OCI-LY1 (cell line): ENCODE results near the gene FRRS1.
"Not testable (repeated sequence)": the region's sequence is repeated elsewhere in the genome, so short reads cannot be mapped to it uniquely, and the experiment has no call there.

Experiments
- EZH2 ChIP-seq: fragments of 200-600 bp; sonication (generic), shearing (Covaris generic); IDR thresholded peaks from 2 replicates; pipeline ENCODE4 v1.8.0; 2017; ENCODE audit warnings: borderline replicate concordance, mixed run types, mild to moderate bottlenecking, antibody characterized with exemption, low read length, moderate library complexity, mixed read lengths
- TF ChIP-seq, protein P1 (sequence below): fragments of 200-600 bp; sonication (generic), shearing (Covaris generic); IDR thresholded peaks from 2 replicates; pipeline ENCODE4 v1.5.1; 2017; ENCODE audit warnings: mild to moderate bottlenecking, antibody characterized with exemption, low read length, moderate library complexity, mixed read lengths

DNA sequence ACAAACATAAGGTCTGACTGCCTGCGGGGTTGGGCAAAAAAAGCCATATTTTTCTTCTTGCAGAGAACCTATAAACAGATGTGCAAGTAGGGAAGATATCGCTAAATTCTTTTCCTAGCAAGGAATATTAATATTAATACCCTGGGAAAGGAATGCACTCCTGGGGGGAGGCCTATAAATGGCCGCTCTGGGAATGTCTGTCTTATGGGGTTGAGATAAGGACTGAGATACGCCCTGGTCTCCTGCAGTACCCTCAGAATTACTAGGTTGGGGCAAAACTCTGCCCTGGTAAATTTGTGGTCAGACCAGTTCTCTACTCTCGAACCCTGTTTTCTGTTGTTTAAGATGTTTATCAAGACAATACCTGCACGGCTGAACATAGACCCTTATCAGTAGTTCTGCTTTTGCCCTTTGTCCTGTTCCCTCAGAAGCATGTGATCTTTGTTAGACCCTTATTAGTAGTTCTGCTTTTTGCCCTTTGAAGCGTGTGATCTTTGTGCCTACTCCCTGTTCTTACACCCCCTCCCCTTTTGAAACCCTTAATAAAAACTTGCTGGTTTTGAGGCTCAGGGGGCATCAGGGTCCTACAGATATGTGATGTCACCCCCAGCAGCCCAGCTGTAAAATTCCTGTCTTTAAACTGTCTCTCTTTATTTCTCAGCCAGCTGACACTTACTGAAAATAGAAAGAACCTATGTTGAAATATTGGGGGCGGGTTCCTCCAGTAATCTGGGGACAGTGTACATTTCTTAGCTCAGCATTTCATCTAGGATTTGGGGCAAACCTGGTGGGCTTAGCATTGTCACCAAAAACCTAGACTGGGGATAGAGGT is 7.5 kb downstream of the FRRS1 start:
- TF ChIP-seq, protein P1, sequence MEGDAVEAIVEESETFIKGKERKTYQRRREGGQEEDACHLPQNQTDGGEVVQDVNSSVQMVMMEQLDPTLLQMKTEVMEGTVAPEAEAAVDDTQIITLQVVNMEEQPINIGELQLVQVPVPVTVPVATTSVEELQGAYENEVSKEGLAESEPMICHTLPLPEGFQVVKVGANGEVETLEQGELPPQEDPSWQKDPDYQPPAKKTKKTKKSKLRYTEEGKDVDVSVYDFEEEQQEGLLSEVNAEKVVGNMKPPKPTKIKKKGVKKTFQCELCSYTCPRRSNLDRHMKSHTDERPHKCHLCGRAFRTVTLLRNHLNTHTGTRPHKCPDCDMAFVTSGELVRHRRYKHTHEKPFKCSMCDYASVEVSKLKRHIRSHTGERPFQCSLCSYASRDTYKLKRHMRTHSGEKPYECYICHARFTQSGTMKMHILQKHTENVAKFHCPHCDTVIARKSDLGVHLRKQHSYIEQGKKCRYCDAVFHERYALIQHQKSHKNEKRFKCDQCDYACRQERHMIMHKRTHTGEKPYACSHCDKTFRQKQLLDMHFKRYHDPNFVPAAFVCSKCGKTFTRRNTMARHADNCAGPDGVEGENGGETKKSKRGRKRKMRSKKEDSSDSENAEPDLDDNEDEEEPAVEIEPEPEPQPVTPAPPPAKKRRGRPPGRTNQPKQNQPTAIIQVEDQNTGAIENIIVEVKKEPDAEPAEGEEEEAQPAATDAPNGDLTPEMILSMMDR, result not testable (repeated sequence)
- not testable (repeated sequence) for TF ChIP-seq EZH2
